H1 (cell line): ENCODE results near the gene MDM1. TPM values are rescaled to one million over a fixed set of nuclear protein-coding genes. Genes with fewer than 3 reads are reported as not detected.

Experiments used
- CTCF ChIA-PET: fragments of 300-600 bp; sonication (Branson Sonifier 250); formaldehyde crosslinking; loops from one replicate; lab custom pipeline; 2021; ENCODE audit not compliant: partially characterized antibody; lab: Charles Lee
- POLR2A ChIA-PET: fragments of 300-600 bp; sonication (Branson Sonifier 250); formaldehyde crosslinking; loops from one replicate; lab custom pipeline; 2021; ENCODE audit warnings: inconsistent platforms; ENCODE audit not compliant: partially characterized antibody; lab: Charles Lee
- DNase-seq, 2 experiments: peaks; one replicate each; pipeline versions ENCODE4 v3.0.0 to v3.0.0-alpha.2; 2010 to 2022; ENCODE audit warnings: low spot score in 2 of 2, low read depth in 1 of 2, mixed read lengths in 1 of 2
- FAIRE-seq: peaks from 2 replicates; lab custom pipeline; 2011; peaks lifted over from hg19 to GRCh38; lab: Jason Lieb, UNC
- H2AFZ ChIP-seq: 2 replicates; pipeline ENCODE4 v1.8.1; 2012; ENCODE audit warnings: low read length, inconsistent platforms
- H2AK5ac ChIP-seq: 2 replicates; pipeline ENCODE4 v1.6.1; 2013; ENCODE audit warnings: low read depth, low read length
- H2BK120ac ChIP-seq: replicated peaks from 2 replicates; pipeline ENCODE3; 2013; ENCODE audit warnings: low read depth, low read length, inconsistent platforms
- H2BK12ac ChIP-seq: 2 replicates; pipeline ENCODE4 v1.6.1; 2013; ENCODE audit warnings: low read depth, low read length
- H2BK15ac ChIP-seq: 2 replicates; pipeline ENCODE4 v1.6.1; 2013; ENCODE audit warnings: low read length
- H2BK20ac ChIP-seq: 2 replicates; pipeline ENCODE4 v1.6.1; 2013; ENCODE audit warnings: low read length
- H2BK5ac ChIP-seq: 2 replicates; pipeline ENCODE4 v1.6.1; 2013; ENCODE audit warnings: low read depth, low read length
- H3K14ac ChIP-seq: 2 replicates; pipeline ENCODE4 v1.6.1; 2013; ENCODE audit warnings: inconsistent platforms; ENCODE audit not compliant: insufficient read length
- H3K18ac ChIP-seq: 2 replicates; pipeline ENCODE4 v1.6.1; 2013; ENCODE audit warnings: low read length; ENCODE audit errors: extremely low read depth
- H3K23ac ChIP-seq: 2 replicates; pipeline ENCODE4 v1.6.1; 2013; ENCODE audit warnings: inconsistent platforms; ENCODE audit not compliant: insufficient read length
- H3K23me2 ChIP-seq: 2 replicates; pipeline ENCODE4 v1.6.1; 2013; ENCODE audit warnings: low read depth, low read length
- H3K27ac ChIP-seq: 2 replicates; pipeline ENCODE4 v1.6.1; 2011; ENCODE audit warnings: low read depth, low read length, inconsistent platforms
- H3K27me3 ChIP-seq, 4 experiments: replicated peaks in 1 of 4; 1 replicate in 1 of 4; 2 replicates in 3 of 4; pipeline versions ENCODE4 v1.6.1 to v1.8.1; 2011 to 2013; ENCODE audit warnings: low read length in 3 of 4, mild to moderate bottlenecking in 3 of 4, inconsistent platforms in 2 of 4, mixed read lengths in 2 of 4, moderate library complexity in 1 of 4; ENCODE audit not compliant: control insufficient read depth in 3 of 4, insufficient read depth in 3 of 4; ENCODE audit errors: extremely low read depth in 1 of 4
- H3K36me3 ChIP-seq, 4 experiments: 2 replicates each; pipeline versions ENCODE4 v1.6.1 to v1.8.1; 2011 to 2013; ENCODE audit warnings: mild to moderate bottlenecking in 4 of 4, low read length in 3 of 4, moderate library complexity in 2 of 4, control low read depth in 1 of 4, inconsistent platforms in 1 of 4; ENCODE audit not compliant: insufficient read depth in 4 of 4, control insufficient read depth in 2 of 4
- H3K4ac ChIP-seq: replicated peaks from 2 replicates; pipeline ENCODE3; 2013; ENCODE audit warnings: low read length, low read depth, mixed read lengths, inconsistent platforms; ENCODE audit not compliant: insufficient read length
- H3K4me1 ChIP-seq, 4 experiments: replicated peaks in 1 of 4; 1 replicate in 1 of 4; 2 replicates in 3 of 4; pipeline versions ENCODE4 v1.6.1 to v1.8.1; 2011 to 2013; ENCODE audit warnings: low read length in 3 of 4, inconsistent platforms in 2 of 4, mixed read lengths in 1 of 4; ENCODE audit not compliant: insufficient read depth in 4 of 4, control insufficient read depth in 3 of 4
- H3K4me2 ChIP-seq, 2 experiments: 2 replicates each; pipeline versions ENCODE4 v1.6.1 to v1.8.1; 2011 to 2013; ENCODE audit warnings: low read depth in 2 of 2, low read length in 2 of 2, control low read depth in 1 of 2, inconsistent platforms in 1 of 2, mild to moderate bottlenecking in 1 of 2; ENCODE audit not compliant: insufficient read depth in 1 of 2
- H3K4me3 ChIP-seq, 4 experiments: fragments of 200-600, 300-600 bp in 1 of 4; sonication (generic), shearing (Covaris generic), sonication (Bioruptor Twin) in 1 of 4; 2 replicates each; pipeline versions ENCODE4 v1.5.1 to v1.8.1; 2011 to 2016; ENCODE audit warnings: low read length in 4 of 4, low read depth in 3 of 4, control low read depth in 2 of 4, inconsistent platforms in 2 of 4, mild to moderate bottlenecking in 2 of 4, mixed read lengths in 1 of 4, moderate library complexity in 1 of 4; ENCODE audit not compliant: insufficient read depth in 2 of 4; ENCODE audit errors: extremely low read depth in 1 of 4
- H3K56ac ChIP-seq: replicated peaks from 2 replicates; pipeline ENCODE3; 2013; ENCODE audit warnings: low read depth, mild to moderate bottlenecking, mixed read lengths, low read length, inconsistent platforms; ENCODE audit not compliant: insufficient read length
- H3K79me1 ChIP-seq: 2 replicates; pipeline ENCODE4 v1.6.1; 2013; ENCODE audit warnings: low read depth, low read length, control low read depth
- H3K79me2 ChIP-seq, 2 experiments: 2 replicates each; pipeline versions ENCODE4 v1.6.1 to v1.8.1; 2012 to 2013; ENCODE audit warnings: low read length in 2 of 2, mild to moderate bottlenecking in 2 of 2, inconsistent platforms in 1 of 2; ENCODE audit not compliant: insufficient read depth in 2 of 2, control insufficient read depth in 1 of 2
- H3K9ac ChIP-seq, 4 experiments: replicated peaks in 1 of 4; 1 replicate in 1 of 4; 2 replicates in 3 of 4; pipeline versions ENCODE4 v1.6.1 to v1.8.1; 2011 to 2013; ENCODE audit warnings: low read depth in 3 of 4, low read length in 3 of 4, control low read depth in 2 of 4, mild to moderate bottlenecking in 2 of 4, moderate library complexity in 2 of 4, inconsistent platforms in 1 of 4; ENCODE audit errors: extremely low read depth in 1 of 4
- H3K9me3 ChIP-seq, 2 experiments: 2 replicates each; pipeline versions ENCODE4 v1.6.1 to v1.8.1; 2012 to 2013; ENCODE audit warnings: mild to moderate bottlenecking in 2 of 2, moderate library complexity in 2 of 2, control low read depth in 1 of 2, inconsistent platforms in 1 of 2, low read depth in 1 of 2, low read length in 1 of 2, mixed read lengths in 1 of 2; ENCODE audit not compliant: insufficient read depth in 2 of 2
- H4K20me1 ChIP-seq, 2 experiments: replicated peaks in 1 of 2; 2 replicates each; pipeline versions ENCODE3 to v1.8.1; 2011 to 2013; ENCODE audit warnings: inconsistent platforms in 2 of 2, low read length in 2 of 2, mild to moderate bottlenecking in 1 of 2; ENCODE audit not compliant: insufficient read depth in 2 of 2, control insufficient read depth in 1 of 2
- H4K5ac ChIP-seq: 2 replicates; pipeline ENCODE4 v1.6.1; 2013; ENCODE audit warnings: low read length, low read depth, mixed read lengths, inconsistent platforms; ENCODE audit not compliant: insufficient read length
- H4K8ac ChIP-seq: 2 replicates; pipeline ENCODE4 v1.8.0; 2013; ENCODE audit warnings: mild to moderate bottlenecking, moderate library complexity, low read length, inconsistent platforms; ENCODE audit not compliant: insufficient read depth; ENCODE audit errors: extremely low read depth
- H4K91ac ChIP-seq: replicated peaks from 2 replicates; pipeline ENCODE3; 2013; ENCODE audit warnings: low read length, mixed read lengths, inconsistent platforms; ENCODE audit not compliant: insufficient read length
- BCL11A ChIP-seq, 2 experiments: IDR thresholded peaks; one replicate each; pipeline ENCODE4 v1.6.1; 2011; ENCODE audit warnings: low read depth in 2 of 2, low read length in 2 of 2, mild to moderate bottlenecking in 2 of 2
- CBX8 ChIP-seq: fragments of 300-800, 300-1000 bp; sonication (generic); IDR thresholded peaks from 2 replicates; pipeline ENCODE4 v1.7.1; 2016; ENCODE audit warnings: low read depth, low read length, borderline replicate concordance
- FOSL1 ChIP-seq: IDR thresholded peaks from 2 replicates; pipeline ENCODE4 v1.6.1; 2011; ENCODE audit warnings: mild to moderate bottlenecking, low read depth, low read length, moderate library complexity; ENCODE audit not compliant: insufficient read depth
- KDM1A ChIP-seq: fragments of 200-600, 300-600 bp; sonication (generic); IDR thresholded peaks from 2 replicates; pipeline ENCODE4 v1.7.1; 2016; ENCODE audit warnings: mild to moderate bottlenecking, low read length, borderline replicate concordance
- KDM4A ChIP-seq: IDR thresholded peaks from one replicate; pipeline ENCODE4 v1.7.1; 2012; ENCODE audit warnings: low read depth, mild to moderate bottlenecking, moderate library complexity, low read length, inconsistent platforms; ENCODE audit not compliant: severe bottlenecking
- NANOG ChIP-seq: IDR thresholded peaks from 2 replicates; pipeline ENCODE4 v1.6.1; 2011; ENCODE audit warnings: low read length, low read depth, mild to moderate bottlenecking, inconsistent platforms; ENCODE audit not compliant: insufficient read depth, poor library complexity, severe bottlenecking
- NRF1 ChIP-seq: IDR thresholded peaks from 2 replicates; pipeline ENCODE4 v1.6.1; 2011; ENCODE audit warnings: mild to moderate bottlenecking, low read depth, low read length, improper control_type of control experiment
- RFX5 ChIP-seq: IDR thresholded peaks from 2 replicates; pipeline ENCODE4 v1.6.1; 2011; ENCODE audit warnings: low read depth, low read length, improper control_type of control experiment, borderline replicate concordance
- RXRA ChIP-seq: IDR thresholded peaks from 2 replicates; pipeline ENCODE4 v1.6.1; 2011; ENCODE audit warnings: low read depth, mild to moderate bottlenecking, low read length, moderate library complexity; ENCODE audit not compliant: insufficient read depth
- SUZ12 ChIP-seq: fragments of 200-600 bp; sonication (generic); IDR thresholded peaks from 2 replicates; pipeline ENCODE4 v1.6.1; 2012; ENCODE audit warnings: mild to moderate bottlenecking, inconsistent platforms, low read length, moderate library complexity, mixed read lengths
- WGBS, 2 experiments: shearing (Covaris generic) in 1 of 2; methylation state at CpG; one replicate each; pipeline versions ENCODE4 v1.1.6 to v1.1.7; 2013 to 2015; ENCODE audit warnings: low lambda C conversion rate in 2 of 2, mixed read lengths in 2 of 2, inconsistent platforms in 1 of 2, low coverage in 1 of 2, missing lambda C conversion rate in 1 of 2; ENCODE audit not compliant: insufficient replicate concordance in 2 of 2, insufficient coverage in 1 of 2, insufficient read length in 1 of 2; ENCODE audit errors: extremely low coverage in 1 of 2, missing lambda C conversion rate in 1 of 2; 5-methylcytosine and 5-hydroxymethylcytosine counted together
- polyA plus RNA-seq, 7 experiments: library from polyadenylated mRNA; depleted of rRNA in 3 of 7; stranded (reverse) in 5 of 7; unstranded in 2 of 7; fragments of >200 nt in 5 of 7; fragments of 200-250 nt in 2 of 7; gene quantifications; 1 replicate in 5 of 7; 2 replicates in 1 of 7; 4 replicates in 1 of 7; pipeline versions ENCODE4 v1.2.1 to v1.2.3, GENCODE V29; 2011 to 2013; ENCODE audit warnings: missing spikeins in 2 of 7, mixed read lengths in 2 of 7
- total RNA-seq: library from RNA; stranded (reverse); fragmentation: NEBNext Ultra II Directional; extraction: Animal tissue kit (Norgen Biotek cat#: 25700); gene quantifications from 2 replicates; pipeline ENCODE4 v1.2.1, GENCODE V29; 2021
- TF ChIP-seq, protein P1 (sequence below): IDR thresholded peaks from 2 replicates; pipeline ENCODE4 v1.6.1; 2011; ENCODE audit warnings: low read depth, mild to moderate bottlenecking, low read length; ENCODE audit not compliant: insufficient read depth

MDM1 gene
- total and polyA plus RNA-seq, 2 of the 8 experiments (the other 6 are each of a cell fraction or from before 2014, with no cell fraction given), result 3.1 to 10.7 TPM

DNA sequence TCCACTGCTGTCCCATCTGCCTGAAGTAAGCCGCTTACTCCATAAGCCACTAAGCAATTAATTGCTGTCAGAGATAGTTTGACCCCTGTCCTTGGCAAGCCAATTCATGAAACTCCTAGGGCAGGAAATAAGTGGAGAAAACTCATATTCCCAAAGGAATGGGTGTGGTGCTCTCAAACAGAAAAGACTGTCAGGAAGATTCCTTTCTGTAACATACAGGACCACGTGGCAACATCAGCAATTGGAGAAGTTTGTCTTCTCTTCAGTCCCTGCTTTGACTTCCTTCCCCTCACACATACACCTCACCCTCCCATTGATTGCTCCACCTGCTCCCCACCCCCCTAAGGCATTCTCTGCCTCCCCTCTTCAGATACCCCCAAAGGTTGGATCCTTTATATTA is 36.2 kb upstream of the MDM1 start:
- H3K56ac ChIP-seq, result no peak overlapping the region
- H4K20me1 ChIP-seq, result no peaks in the 10 kb centered on the region
- 100% methylated on average over 2 of the region's 2 CpGs; no CpG with 5 or more reads in 1 of the 2 experiments for WGBS, 2 experiments
- H2BK15ac ChIP-seq, result no peak overlapping the region
- no peak for DNase-seq
- ChIA-PET POLR2A (no interaction called here), CTCF (no interaction called here)
- no peak overlapping the region for H2BK20ac ChIP-seq
- H3K14ac ChIP-seq, result no peak overlapping the region
- no peaks in the 10 kb centered on the region for H3K27me3 ChIP-seq
- no peak overlapping the region for H3K4ac ChIP-seq
- H2BK5ac ChIP-seq, result no peak overlapping the region
- H3K79me2 ChIP-seq, result no peaks in the 10 kb centered on the region
- H2AK5ac ChIP-seq, result no peak overlapping the region
- no peak overlapping the region for H2AFZ ChIP-seq
- no peak overlapping the region for H3K4me3 ChIP-seq
- no peak for TF ChIP-seq CBX8
- no peak for TF ChIP-seq SUZ12
- no peak for TF ChIP-seq FOSL1
- TF ChIP-seq KDM1A, result no peak
- no peak for TF ChIP-seq RFX5
- no peak for TF ChIP-seq RXRA
- TF ChIP-seq KDM4A, result no peak
- TF ChIP-seq, protein P1, sequence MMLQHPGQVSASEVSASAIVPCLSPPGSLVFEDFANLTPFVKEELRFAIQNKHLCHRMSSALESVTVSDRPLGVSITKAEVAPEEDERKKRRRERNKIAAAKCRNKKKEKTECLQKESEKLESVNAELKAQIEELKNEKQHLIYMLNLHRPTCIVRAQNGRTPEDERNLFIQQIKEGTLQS, result no peak
- no peak for TF ChIP-seq NANOG
- no peak for TF ChIP-seq BCL11A (IDR thresholded peaks at IDR 0.05; ENCODE audit: low read depth in 2 of 2, low read length in 2 of 2)
- no peak for TF ChIP-seq NRF1
- no peak overlapping the region for H4K8ac ChIP-seq
- H3K27ac ChIP-seq, result no peak overlapping the region
- peaks cover 0 to 10% (median 4%) of the 10 kb centered on the region in 4 experiments; a peak in 4 of 7 replicates for H3K4me1 ChIP-seq
- H2BK12ac ChIP-seq, result no peak overlapping the region
- no peak overlapping the region for H4K5ac ChIP-seq
- no peak overlapping the region for H3K9ac ChIP-seq
- H3K36me3 ChIP-seq, result no peaks in the 10 kb centered on the region
- no peak overlapping the region for H3K18ac ChIP-seq
- no peak overlapping the region for H3K23ac ChIP-seq
- no peaks in the 10 kb centered on the region for H3K9me3 ChIP-seq
- no peak overlapping the region for H3K4me2 ChIP-seq
- H3K79me1 ChIP-seq, result no peaks in the 10 kb centered on the region
- no peak for FAIRE-seq
- H4K91ac ChIP-seq, result no peak overlapping the region
- H3K23me2 ChIP-seq, result no peaks in the 10 kb centered on the region; the same call in 1 of the 2 replicates
- H2BK120ac ChIP-seq, result no peak overlapping the region
